HG03354 (cell line): ENCODE measurements around the gene UCN3.
"Not testable (repeated sequence)": the region's sequence is repeated elsewhere in the genome, so short reads cannot be mapped to it uniquely, and the experiment has no call there.

ENCODE experiments used
- ATAC-seq: cut with Tn5 transposase; IDR thresholded peaks from one replicate; pipeline ENCODE4 v1.9.1; 2021; ENCODE audit warnings: mild to moderate bottlenecking; ENCODE audit not compliant: unreplicated experiment, poor library complexity, severe bottlenecking

The UCN3 gene

GRCh38 chr10:5364374-5364773 lies 392 bp upstream of the UCN3 start:
- no peak for ATAC-seq

GRCh38 chr10:5365928-5366327 lies 1.2 kb downstream of the UCN3 start:
- ATAC-seq, result no peak

- ATAC-seq, result no peak
These were observed 4.8 kb downstream of the UCN3 start for GRCh38 chr10:5369362-5370158.

DNA sequence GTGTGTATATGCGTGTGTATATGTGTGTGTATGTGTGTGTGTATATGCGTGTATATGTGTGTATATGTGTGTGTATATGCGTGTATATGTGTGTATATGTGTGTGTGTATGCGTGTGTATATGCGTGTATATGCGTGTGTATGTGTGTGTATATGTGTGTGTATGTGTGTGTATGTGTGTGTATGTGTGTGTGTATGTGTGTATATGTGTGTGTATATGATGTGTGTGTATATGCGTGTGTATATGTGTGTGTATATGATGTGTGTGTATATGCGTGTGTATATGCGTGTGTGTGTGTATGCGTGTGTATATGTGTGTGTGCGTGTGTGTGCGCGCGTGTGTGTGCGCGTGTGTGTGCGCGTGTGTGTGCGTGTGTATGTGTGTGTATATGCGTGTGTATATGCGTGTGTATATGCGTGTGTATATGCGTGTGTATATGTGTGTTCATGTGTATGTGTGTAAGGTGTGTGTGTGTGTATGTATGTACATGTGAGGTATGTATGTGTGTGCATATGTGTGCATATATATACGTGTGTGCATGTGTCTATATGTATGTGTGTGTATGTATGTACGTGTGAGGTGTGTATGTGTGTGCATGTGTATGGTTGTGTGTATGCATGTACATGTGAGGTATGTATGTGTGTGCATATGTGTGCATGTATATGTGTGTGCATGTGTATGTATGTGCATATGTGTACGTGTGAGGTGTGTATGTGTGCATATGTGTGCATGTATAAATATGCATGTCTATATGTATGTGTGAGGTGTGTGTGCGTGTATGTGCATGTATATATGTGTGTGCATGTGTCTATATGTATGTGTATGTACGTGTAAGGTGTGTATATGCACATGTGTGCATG lies 6.0 kb downstream of the UCN3 start:
- no peak for ATAC-seq

DNA sequence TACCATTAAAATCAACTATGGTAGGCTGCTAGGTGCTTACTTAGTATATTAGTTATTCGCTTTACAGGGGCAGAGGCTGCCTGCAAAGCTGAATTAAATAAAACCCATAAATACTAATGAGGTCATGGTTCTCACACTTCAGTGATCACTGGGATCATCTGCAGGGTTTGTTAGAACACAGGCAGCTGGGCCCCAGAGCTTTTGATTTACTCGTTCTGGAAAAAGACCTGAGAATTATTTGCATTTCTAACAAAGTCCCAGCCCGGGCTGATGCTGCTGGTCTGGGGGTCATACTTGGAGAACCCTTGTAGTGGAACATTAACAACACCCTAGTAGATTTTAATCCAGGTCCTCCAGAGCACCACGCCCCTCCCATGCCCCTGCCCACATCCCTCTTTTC lies 8.5 kb downstream of the UCN3 start:
- no peak for ATAC-seq

- ATAC-seq, result no peak
These were observed 9.3 kb downstream of the UCN3 start for GRCh38 chr10:5373891-5374611.

GRCh38 chr10:5376450-5376849 lies 11.7 kb downstream of the UCN3 start:
- no peak for ATAC-seq

GRCh38 chr10:5379202-5379601 lies 14.4 kb downstream of the UCN3 start:
- not testable (repeated sequence) for ATAC-seq

- ATAC-seq, result not testable (repeated sequence)
These were observed 15.6 kb downstream of the UCN3 start for GRCh38 chr10:5380395-5380794.

- ATAC-seq, result no peak
These were observed 16.4 kb downstream of the UCN3 start for GRCh38 chr10:5381187-5381586.

DNA sequence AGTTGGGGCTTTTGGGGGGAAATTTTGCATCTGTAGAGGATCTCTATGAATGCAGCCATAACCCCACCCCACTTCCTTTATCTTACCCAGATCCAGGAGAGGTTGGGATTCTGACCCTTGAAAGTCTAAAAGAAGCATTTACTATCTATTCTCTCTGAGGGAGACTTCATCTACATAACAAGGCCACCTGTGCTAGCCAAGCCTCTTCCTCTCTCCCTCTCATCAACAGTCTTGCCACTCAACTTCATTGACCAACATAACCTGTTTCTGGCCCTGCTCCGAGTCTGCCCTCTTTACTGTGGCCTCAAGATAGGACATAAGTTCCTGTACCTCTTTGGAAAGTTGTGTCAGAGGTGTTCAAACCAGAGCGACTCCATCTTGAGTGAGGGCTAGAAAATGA lies 20.5 kb downstream of the UCN3 start:
- ATAC-seq, result no peak

DNA sequence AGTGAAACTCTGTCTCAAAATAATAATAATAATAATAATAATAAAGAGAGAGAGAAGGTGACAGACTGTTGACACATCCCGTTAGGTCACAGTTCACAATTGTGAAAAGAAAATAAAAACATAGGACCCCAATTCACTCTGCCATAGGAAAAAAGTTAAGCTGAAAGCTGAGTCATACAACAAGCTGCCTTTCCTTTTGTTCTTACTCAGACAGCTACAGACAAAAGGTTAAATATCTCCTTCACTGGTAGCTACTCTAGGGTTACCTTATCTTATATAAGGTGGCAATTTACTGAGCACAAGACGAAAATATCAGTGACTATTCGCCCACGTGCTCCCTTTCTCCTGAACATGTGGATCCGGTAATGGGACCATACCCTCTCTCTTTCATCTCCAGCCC lies 22.4 kb downstream of the UCN3 start:
- no peak for ATAC-seq

DNA sequence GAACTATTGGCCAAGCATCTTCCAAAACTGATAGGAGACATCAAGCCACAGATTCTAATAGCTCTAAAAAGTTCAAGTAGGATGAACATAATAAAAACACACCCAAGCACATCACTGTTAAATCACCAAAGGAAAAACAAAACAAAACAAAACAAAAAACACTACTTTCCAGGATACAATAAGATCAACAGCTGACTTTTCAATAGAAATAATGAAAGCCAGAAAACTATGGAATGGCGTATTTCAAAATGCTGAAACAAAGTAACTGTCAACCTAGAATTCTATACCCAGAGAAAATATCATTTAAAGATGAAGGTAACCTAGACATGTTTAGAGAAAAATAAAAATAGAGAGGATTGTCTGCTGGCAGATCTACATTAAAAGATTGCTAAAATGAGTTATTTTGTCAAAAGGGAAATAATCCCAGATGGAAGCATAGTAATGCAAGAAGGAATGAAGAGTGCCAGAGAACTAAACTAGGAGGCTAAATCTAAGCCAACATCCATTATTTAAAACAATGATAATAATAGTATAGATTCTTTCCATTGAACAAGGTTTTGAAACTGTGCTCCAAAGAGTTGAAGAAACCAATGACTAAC lies 25.9 kb downstream of the UCN3 start:
- no peak for ATAC-seq

DNA sequence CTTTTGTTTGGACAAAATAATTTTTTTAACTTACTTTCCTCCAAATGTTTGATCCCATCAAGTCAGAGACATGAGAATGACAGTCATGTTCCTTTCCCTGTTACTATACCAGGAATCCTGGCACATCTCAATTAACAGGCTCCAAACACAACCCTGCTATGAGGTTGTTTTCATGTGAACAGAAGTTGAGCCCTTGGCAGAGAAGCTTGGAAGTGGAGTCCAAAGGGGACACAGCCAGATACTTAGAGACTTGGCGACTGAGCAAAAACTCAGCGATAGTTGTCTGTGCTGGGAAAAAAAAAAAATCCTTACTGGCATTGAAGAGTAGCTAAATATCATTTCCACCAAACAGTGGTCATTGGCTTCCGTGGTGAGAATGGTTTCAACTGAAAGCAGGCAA lies 27.0 kb downstream of the UCN3 start:
- ATAC-seq, result no peak

GRCh38 chr10:5393529-5393928 lies 28.8 kb downstream of the UCN3 start:
- no peak for ATAC-seq

- no peak for ATAC-seq
These were observed 30.4 kb downstream of the UCN3 start for GRCh38 chr10:5395168-5395567.

GRCh38 chr10:5396556-5397300 lies 32.0 kb downstream of the UCN3 start:
- no peak for ATAC-seq

- ATAC-seq, result no peak
These were observed 34.6 kb downstream of the UCN3 start for GRCh38 chr10:5399332-5399731.

- ATAC-seq, result no peak
These were observed 35.9 kb downstream of the UCN3 start for GRCh38 chr10:5400468-5401240.
